Osteoblast (primary cell): ENCODE results near the gene COPS2. TPM values are rescaled to one million over a fixed set of nuclear protein-coding genes. Genes with fewer than 3 reads are reported as not detected.
A peak's percentile ranks its signal among the peaks of the same experiment; 100 is the strongest.

Source experiments
- DNase-seq: peaks from one replicate; pipeline ENCODE4 v3.0.0; 2011; ENCODE audit warnings: low spot score, mixed read lengths; ENCODE audit not compliant: insufficient read length; ENCODE audit errors: missing footprints
- H2AFZ ChIP-seq: 2 replicates; pipeline ENCODE4 v1.6.0; 2011; ENCODE audit warnings: mild to moderate bottlenecking, low read length
- H3K27ac ChIP-seq: 2 replicates; pipeline ENCODE4 v1.5.1; 2011; ENCODE audit warnings: mild to moderate bottlenecking, low read depth, low read length, moderate library complexity
- H3K27me3 ChIP-seq: 2 replicates; pipeline ENCODE4 v1.6.0; 2012; ENCODE audit warnings: mild to moderate bottlenecking, control low read depth, inconsistent platforms, low read length, moderate library complexity; ENCODE audit not compliant: insufficient read depth
- H3K36me3 ChIP-seq: 2 replicates; pipeline ENCODE4 v1.5.1; 2011; ENCODE audit warnings: mild to moderate bottlenecking, low read length, control low read depth, moderate library complexity; ENCODE audit not compliant: insufficient read depth
- H3K4me1 ChIP-seq: 2 replicates; pipeline ENCODE4 v1.5.1; 2011; ENCODE audit warnings: mild to moderate bottlenecking, low read length, control low read depth, moderate library complexity; ENCODE audit not compliant: insufficient read depth
- H3K4me2 ChIP-seq: 2 replicates; pipeline ENCODE4 v1.6.0; 2011; ENCODE audit warnings: mild to moderate bottlenecking, low read length; ENCODE audit not compliant: insufficient read depth
- H3K4me3 ChIP-seq: fragments of 200-600 bp; sonication (generic); 3 replicates; pipeline ENCODE4 v1.5.1; 2012; ENCODE audit warnings: mild to moderate bottlenecking, low read length, inconsistent platforms; ENCODE audit not compliant: insufficient read depth
- H3K79me2 ChIP-seq: 2 replicates; pipeline ENCODE4 v1.6.0; 2012; ENCODE audit warnings: mild to moderate bottlenecking, low read length, control low read depth, inconsistent platforms; ENCODE audit not compliant: insufficient read depth
- H3K9me3 ChIP-seq: 2 replicates; pipeline ENCODE4 v1.5.1; 2011; ENCODE audit warnings: low read depth, low read length, control low read depth
- H4K20me1 ChIP-seq: 2 replicates; pipeline ENCODE4 v1.6.0; 2012; ENCODE audit warnings: mild to moderate bottlenecking, low read length, control low read depth; ENCODE audit not compliant: insufficient read depth
- CTCF ChIP-seq: IDR thresholded peaks from 2 replicates; pipeline ENCODE4 v1.5.1; 2011; ENCODE audit warnings: mild to moderate bottlenecking, low read depth, low read length, moderate library complexity; ENCODE audit errors: extremely low read depth
- total RNA-seq: library from RNA; depleted of rRNA; stranded (reverse); fragments of >200 nt; gene quantifications from 2 replicates; pipeline ENCODE4 v1.2.3, GENCODE V29; 2012

The COPS2 gene
- total RNA-seq, 1 donor, result 101 TPM

GRCh38 chr15:49120832-49121231 is 34.6 kb downstream of the COPS2 start:
- no peaks in the 10 kb centered on the region for H4K20me1 ChIP-seq
- H3K79me2 ChIP-seq, result peaks cover 4% of the 10 kb centered on the region
- no peak overlapping the region for H3K4me2 ChIP-seq
- DNase-seq, result peak; percentile 39
- H3K27me3 ChIP-seq, result no peaks in the 10 kb centered on the region
- H3K9me3 ChIP-seq, result no peaks in the 10 kb centered on the region
- H3K4me1 ChIP-seq, result no peaks in the 10 kb centered on the region
- H2AFZ ChIP-seq, result no peak overlapping the region
- peaks cover 11% of the 10 kb centered on the region for H3K36me3 ChIP-seq
- no peak overlapping the region for H3K4me3 ChIP-seq
- no peak overlapping the region for H3K27ac ChIP-seq
- no peak for TF ChIP-seq CTCF

GRCh38 chr15:49116108-49116857 is 39.1 kb downstream of the COPS2 start:
- Histone ChIP-seq H3K79me2 (peaks cover 24% of the 10 kb centered on the region), H3K4me1 (no peaks in the 10 kb centered on the region), H4K20me1 (no peaks in the 10 kb centered on the region), H3K4me2 (no peak overlapping the region), H3K36me3 (peaks cover 21% of the 10 kb centered on the region), H3K27me3 (no peaks in the 10 kb centered on the region), H3K4me3 (no peak overlapping the region), H2AFZ (no peak overlapping the region), H3K27ac (no peak overlapping the region), H3K9me3 (no peaks in the 10 kb centered on the region)
- no peak for TF ChIP-seq CTCF
- DNase-seq, result no peak

GRCh38 chr15:49115062-49115461 is 40.3 kb downstream of the COPS2 start:
- Histone ChIP-seq H3K27me3 (no peaks in the 10 kb centered on the region), H2AFZ (no peak overlapping the region), H3K36me3 (peaks cover 20% of the 10 kb centered on the region), H3K27ac (no peak overlapping the region), H3K4me3 (no peak overlapping the region), H3K4me1 (no peaks in the 10 kb centered on the region), H4K20me1 (no peaks in the 10 kb centered on the region), H3K79me2 (peaks cover 36% of the 10 kb centered on the region), H3K9me3 (no peaks in the 10 kb centered on the region), H3K4me2 (no peak overlapping the region)
- no peak for DNase-seq
- TF ChIP-seq CTCF, result no peak

GRCh38 chr15:49110158-49110944 is 45.0 kb downstream of the COPS2 start:
- Histone ChIP-seq H2AFZ (no peak overlapping the region), H3K4me3 (no peak overlapping the region), H3K36me3 (peaks cover 29% of the 10 kb centered on the region), H3K4me1 (no peaks in the 10 kb centered on the region), H3K79me2 (peaks cover 28% of the 10 kb centered on the region), H4K20me1 (no peaks in the 10 kb centered on the region), H3K4me2 (no peak overlapping the region), H3K27me3 (no peaks in the 10 kb centered on the region), H3K9me3 (no peaks in the 10 kb centered on the region), H3K27ac (no peak overlapping the region)
- no peak for DNase-seq
- no peak for TF ChIP-seq CTCF
